GM18868 (cell line): ENCODE data around the gene ZNF583.

ENCODE experiments used
- ATAC-seq: cut with Tn5 transposase; IDR thresholded peaks from one replicate; pipeline ENCODE4 v1.9.1; 2021; ENCODE audit warnings: mild to moderate bottlenecking, moderate library complexity; ENCODE audit not compliant: unreplicated experiment

ZNF583 gene

DNA sequence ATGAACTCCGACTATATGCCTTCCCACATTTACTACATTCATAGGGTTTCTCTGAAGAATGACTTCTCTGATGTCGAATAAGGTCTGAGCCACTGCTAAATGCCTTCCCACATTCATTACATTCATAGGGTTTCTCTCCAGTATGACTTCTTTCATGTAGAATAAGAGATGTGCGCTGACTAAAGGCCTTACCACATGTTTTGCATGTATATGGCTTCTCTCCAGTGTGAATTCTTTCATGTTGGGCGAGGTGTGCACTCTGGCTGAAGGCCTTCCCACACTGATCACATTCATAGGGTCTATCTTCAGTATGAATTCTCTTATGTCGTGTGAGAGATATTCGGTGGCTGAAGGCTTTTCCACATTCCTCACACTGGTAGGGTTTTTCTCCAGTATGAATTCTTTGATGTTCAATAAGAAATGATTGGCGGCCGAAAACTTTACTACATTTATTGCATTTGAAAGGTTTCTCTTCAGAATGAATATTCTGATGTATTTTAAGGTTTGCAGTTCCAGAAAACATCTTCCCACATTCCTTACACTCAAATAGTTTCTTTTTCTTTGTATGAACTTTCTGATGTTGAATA lies 37.2 kb downstream of the ZNF583 start:
- no peak for ATAC-seq

GRCh38 chr19:56474308-56474707 lies 70.2 kb downstream of the ZNF583 start:
- no peak for ATAC-seq

GRCh38 chr19:56476093-56476492 lies 72.0 kb downstream of the ZNF583 start:
- no peak for ATAC-seq
